Gastroesophageal sphincter (tissue), 3 donors: ENCODE measurements around the gene SLC38A10.

Source experiments
- CTCF ChIP-seq, 4 experiments: fragments of 200-600 bp in 2 of 4; fragments of 450-650 bp in 2 of 4; sonication (generic) in 1 of 4; IDR thresholded peaks; one replicate each; pipeline ENCODE4 v1.5.1; 2017 to 2019; ENCODE audit warnings: antibody characterized with exemption in 4 of 4, mild to moderate bottlenecking in 2 of 4, moderate library complexity in 2 of 4
- EP300 ChIP-seq: sonication (generic); formaldehyde crosslinking; IDR thresholded peaks from one replicate; pipeline ENCODE4 v1.6.1; 2017; ENCODE audit warnings: antibody characterized with exemption, mild to moderate bottlenecking
- POLR2A ChIP-seq, 2 donors: fragments of 450-650 bp; IDR thresholded peaks; one replicate each; pipeline ENCODE4 v1.6.1; 2017; ENCODE audit warnings: antibody characterized with exemption in 2 of 2, mild to moderate bottlenecking in 2 of 2, moderate library complexity in 1 of 2

- TF ChIP-seq CTCF (IDR thresholded peaks at IDR 0.05) (no peak), POLR2A (IDR thresholded peaks at IDR 0.05) (no peak), EP300 (no peak)
Measured at GRCh38 chr17:81336296-81336929, 41.3 kb upstream of the SLC38A10 start.
